Non-pigmented ciliary epithelial cell (primary cell): ENCODE data around the gene ARMH1.

ENCODE experiments used
- DNase-seq: peaks from one replicate; pipeline ENCODE4 v3.0.0-alpha.2; 2010; ENCODE audit warnings: low read depth

The ARMH1 gene

DNA sequence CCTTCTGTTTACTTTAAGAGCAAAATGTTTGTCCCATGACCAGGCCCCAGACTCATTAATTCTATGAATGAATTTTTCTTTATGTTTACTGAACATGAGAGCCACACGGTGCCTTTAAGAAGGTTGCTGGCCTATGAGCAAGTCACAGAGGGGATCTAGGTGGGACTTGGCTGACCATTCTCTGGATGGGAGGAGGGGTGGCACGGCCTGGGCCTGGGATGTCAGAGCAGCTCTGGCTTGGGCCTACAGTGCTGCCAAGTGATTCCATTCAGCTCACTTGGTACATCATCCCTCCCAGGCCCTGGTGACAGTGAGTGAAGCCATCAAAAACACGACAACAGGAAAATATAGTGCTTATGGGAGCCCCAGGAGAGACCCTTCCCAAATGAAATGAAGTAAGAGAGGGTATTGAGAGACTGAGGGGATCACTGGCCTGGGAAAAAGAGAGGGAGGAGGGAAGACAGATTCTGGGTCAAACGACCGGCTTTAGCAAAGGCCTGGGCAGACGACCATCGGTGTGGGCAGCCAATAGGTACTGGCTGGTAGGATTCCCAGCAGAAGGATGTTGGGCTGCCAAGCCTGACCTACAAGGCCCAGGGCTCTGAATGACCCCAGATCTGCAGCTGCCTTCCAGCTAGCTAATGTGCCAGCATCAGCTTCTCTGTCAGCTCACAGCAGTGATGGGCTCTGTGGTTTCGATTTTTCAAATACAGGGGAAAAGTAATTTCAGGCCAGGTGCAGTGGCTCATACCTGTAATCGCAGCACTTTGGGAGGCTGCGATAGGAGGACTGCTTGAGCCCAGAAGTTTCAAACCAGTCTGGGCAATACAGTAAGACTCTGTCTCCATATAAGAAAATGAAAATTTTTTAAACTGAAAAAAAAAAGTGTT lies 3.5 kb upstream of the ARMH1 start:
- DNase-seq: no peak

DNA sequence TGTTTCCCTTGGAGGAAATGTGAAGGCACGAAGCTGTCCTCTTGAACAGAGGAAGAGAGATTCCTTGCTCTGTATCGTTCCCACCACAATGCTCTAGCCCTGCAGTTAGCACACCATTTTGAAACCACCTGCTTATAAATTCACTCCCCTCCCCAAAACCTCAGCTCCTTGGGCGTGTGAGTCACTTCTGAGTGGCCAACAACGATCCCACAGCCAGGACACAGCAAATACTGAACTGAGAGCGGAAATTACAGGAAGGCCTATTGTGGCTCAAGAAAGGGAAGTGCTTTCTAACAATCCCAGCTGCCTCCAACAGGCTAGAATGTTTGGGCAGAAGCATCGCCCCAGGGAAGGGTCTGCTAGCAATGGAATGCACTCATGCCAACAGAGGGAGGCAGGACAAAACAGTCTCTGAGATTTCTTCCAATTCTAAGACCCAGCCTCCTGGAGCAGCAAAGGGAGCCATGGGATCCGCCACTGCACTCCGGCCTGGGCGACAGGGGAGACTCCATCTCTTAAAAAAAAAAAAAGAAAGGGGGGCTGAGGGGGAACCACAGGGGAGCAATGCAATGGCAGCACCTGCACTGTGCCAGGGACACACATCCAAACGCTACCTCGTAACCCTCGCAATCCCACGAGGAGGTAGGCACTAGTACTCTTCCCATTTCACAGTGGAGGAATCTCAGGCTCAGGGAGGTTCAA lies 2.1 kb upstream of the ARMH1 start:
- DNase-seq: no peak

DNA sequence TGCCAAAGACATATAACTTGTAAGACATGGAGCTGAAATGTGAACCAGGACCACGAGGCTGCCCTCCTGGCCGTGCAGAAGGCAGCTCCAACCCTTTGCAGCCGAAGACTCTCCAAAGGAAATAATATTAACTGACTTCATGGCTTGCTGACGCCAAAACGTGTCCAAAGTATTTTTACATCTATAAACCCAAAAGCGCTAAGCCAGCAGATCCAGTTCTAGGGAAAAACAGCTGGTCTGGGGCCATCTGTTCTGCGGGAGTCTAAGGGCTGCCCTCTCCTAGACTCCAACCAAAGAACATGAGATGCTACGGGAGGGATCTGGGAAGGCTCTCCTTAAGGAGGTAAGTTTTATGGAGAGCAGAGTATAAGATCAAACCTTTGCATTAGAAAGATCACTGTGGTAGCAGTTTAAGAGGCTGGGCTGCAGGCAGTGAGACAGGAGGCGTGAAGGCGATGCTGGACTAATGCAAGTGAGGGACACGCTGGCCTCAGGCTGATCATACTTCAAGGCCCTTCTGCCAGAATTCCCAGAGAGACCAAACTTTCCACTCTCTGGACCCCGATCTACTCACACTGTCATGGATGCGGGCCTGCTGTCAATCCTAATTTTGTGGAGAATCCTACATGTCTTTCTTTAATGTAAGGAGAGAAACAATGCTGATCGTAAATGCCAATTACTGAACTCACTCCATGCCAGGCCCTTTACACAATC lies 1.4 kb upstream of the ARMH1 start:
- no peak for DNase-seq

GRCh38 chr1:44673675-44674112 lies 820 bp upstream of the ARMH1 start:
- no peak for DNase-seq

DNA sequence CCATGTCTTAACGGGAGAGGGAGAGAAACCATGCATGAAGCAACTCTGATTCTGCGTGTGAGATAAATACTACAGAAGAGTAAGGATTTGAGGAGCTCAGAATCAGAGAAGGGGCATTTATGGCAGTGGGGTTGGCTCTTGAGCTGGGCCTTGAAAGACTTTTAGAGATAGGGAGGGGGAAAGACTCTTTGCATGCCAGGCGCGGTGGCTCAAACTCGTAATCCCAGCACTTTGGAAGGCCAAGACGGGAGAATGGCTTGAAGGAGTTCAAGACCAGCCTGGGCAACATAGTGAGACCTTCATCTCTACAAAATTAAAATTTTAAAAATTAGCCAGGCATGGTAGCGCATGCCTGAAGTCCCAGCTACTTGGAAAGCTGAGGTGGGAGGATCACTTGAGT lies 672 bp downstream of the ARMH1 start:
- DNase-seq: no peak

DNA sequence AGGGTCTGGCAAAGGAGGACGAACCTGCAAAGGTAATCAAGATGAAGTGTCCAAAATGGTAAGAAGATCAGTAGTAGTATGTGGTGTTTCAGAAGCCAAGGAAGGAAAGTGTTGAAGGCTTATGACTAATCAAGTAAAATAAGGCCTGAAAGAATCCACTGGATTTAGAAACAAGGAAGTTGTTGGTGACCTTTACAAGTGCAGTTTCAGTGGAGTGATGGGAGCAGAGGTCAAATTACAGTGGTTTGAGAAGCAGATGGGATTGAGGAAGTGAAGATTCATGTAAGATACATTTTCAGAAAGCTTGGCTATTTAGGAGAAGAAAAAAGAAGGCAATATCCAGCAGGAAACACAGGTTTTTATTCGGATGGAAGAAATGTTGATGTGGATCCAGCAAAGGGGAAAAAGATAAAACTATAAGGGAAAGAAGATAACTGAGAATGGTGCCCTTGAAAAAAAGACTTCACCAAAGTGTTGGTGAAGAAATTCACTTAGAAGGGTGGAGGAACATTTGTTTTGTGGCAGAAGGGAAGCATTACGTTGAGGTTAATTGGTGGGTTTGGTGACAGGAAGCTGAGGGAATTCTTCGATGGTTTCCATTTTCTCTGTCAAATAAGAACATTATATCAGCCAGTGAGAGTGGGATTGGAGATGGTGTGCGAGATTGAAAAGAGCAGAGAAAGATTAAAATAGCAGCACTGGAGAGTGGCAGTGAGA lies 2.1 kb downstream of the ARMH1 start:
- no peak for DNase-seq

DNA sequence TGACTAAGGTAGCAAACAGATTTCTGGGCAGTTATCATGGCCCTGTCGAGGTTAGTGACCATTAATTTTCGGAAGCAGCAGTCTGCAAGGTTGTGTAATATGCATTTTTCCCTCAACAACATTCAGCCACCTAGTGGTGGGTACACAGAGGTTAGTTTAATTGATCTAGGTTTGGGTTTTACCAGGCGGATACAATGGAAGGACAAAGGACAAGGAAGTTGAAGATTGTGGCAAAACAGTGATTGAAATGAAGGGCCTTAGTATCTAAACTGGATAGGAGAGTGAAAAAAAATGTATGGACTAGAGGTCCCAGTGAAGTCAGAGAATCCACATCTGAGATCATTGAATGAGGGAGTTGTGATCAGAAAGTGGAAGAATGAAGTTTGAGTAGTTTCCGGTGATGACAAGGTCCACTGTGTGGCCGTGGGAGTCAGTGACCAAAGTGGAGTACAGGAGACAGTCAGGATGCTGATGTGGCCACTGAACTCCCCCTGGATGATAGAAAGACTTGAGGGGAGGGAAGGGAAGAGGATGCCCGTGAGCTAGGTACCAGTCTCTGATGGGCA lies 2.8 kb downstream of the ARMH1 start:
- DNase-seq: no peak

DNA sequence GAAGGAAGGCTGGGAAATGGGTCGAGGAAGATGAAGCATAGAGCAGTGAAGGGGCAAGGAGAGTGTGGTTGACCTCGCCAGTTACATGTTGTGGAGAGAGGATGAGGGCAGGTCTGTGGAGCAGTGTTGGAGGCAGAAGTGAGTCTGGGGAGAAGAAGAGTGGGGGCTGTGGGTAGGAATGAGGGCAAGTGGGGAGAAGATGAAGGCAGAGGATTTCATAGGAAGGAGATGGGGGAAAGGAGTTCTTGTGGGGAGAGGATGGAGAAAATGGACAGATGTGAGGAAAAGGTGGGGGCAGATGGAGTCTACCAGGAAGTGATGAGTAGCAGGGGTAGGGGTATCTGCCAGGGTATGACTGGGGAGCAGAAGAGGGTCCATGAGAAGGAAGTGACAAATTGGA lies 3.6 kb downstream of the ARMH1 start:
- DNase-seq: no peak

DNA sequence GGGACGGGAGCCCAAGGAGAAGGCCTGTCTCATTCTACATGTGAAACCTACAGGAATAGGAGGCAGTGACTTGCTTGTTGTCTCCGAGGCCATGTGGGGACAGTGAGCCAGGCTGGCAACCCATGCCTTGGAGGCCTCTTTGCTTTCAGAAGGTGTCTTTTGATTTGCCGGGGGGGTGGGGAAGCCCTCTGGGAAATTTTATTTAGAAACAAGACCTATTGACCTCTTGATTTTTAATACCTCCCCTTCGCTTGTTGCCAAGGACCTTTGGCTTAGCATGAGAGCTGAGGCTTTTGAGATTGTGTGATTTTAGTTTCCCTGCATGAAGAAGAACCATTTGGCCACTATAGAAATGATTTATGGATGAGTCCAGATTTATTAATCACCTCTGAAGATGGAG lies 4.1 kb downstream of the ARMH1 start:
- DNase-seq: no peak

DNA sequence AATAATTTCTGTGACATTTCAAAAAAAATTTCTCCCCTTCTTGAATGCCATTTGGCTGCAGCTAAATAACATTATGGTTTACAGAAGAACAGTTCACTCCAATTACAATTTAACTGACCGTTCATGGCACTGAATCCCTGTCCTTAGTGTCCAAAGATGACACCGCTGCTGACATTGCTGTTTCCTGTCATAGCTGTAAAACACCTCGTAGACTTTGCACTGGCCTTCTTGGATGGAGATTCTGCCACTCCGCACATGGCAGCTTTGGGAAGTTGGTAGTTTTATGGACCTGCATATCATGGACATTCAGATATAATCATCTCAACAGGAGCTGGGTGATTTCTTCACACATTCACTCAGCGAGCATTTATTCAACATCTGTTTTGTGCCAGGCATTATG lies 5.0 kb downstream of the ARMH1 start:
- DNase-seq: no peak

DNA sequence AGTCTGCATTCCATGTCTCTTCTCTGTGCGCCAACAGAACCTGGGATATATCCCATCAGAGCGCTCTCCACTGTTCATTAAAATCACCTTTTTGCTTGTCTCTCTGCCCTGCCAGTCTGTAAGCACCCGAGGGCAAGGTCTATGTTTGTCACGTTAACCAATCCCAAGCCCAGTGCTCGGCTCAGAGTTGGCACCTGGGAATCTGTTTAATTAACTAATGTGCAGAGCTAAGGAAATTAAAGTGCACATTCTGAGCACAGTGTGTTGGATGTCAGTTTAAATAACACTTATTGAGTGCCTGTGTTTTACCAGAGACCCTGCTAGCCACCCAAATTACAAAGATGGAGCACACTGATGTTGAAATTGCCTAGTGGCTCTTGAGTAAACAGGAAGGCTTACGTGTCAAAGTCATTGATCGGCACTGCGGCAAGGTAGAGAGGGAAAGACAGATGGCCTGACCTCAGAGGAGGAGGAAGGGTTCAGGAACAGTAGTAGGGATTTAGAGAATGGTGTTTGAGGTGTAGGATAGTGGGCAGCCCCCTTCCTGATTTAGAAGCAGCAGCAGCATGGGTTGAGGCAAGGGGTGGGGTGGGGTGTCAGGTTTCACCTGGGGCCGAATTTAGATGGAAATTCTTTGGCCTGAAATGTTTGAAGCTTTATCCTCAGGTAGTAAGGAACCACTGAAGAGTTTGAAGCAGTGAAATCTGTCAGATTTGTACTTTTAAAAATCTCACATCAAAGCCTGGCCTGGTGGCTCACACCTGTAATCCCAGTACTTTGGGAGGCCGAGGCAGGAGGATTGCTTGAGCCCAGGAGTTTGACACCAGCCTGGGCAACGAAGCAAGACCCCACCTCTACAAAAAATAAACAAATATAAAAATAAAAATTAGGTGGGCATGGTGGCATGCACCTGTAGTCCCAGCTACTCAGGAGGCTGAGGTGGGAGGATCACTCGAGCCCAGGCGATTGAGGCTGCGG lies 7.7 kb downstream of the ARMH1 start:
- DNase-seq: no peak

- DNase-seq: no peak
These were observed 8.4 kb downstream of the ARMH1 start for GRCh38 chr1:44682883-44683265.

GRCh38 chr1:44684525-44684924 lies 10.0 kb downstream of the ARMH1 start:
- no peak for DNase-seq

DNA sequence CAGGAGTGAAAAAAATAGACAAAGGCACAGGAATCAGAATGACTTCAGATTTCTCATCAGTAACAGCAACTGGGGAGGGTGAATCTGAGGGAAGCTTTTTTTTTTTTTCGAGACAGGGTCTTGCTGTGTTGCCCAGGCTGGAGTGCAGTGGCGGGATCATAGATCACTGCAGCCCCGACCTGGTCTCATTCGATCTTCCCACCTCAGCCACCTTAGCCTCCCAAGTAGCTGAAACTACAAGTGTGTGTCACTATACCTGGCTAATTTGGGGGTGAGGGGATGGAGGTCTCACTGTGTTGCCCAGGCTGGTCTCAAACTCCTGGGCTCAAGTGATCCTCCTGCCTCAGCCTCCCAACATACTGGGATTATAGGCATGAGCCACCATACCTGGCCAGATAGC lies 10.7 kb downstream of the ARMH1 start:
- DNase-seq: no peak

DNA sequence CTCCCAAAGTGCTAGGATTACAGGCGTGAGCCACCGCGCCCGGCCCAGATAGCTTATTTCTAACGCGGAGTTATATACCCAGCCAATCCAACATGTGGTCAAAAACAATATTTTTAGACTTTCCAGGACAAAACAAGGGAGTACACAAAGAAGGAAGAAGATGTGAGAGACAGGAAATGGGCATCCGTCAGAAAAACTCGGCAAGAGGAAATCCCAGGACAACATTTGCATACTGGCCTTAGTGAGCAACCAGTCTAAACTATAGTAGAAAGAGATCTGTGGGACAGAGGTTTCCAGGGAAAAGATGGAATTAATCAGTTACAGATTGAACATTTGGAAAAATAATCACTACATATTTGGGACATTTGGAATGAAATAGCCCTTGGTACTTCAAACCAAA lies 11.4 kb downstream of the ARMH1 start:
- no peak for DNase-seq

GRCh38 chr1:44688760-44689446 lies 14.4 kb downstream of the ARMH1 start:
- DNase-seq: no peak

GRCh38 chr1:44689447-44689765 lies 14.9 kb downstream of the ARMH1 start:
- no peak for DNase-seq

DNA sequence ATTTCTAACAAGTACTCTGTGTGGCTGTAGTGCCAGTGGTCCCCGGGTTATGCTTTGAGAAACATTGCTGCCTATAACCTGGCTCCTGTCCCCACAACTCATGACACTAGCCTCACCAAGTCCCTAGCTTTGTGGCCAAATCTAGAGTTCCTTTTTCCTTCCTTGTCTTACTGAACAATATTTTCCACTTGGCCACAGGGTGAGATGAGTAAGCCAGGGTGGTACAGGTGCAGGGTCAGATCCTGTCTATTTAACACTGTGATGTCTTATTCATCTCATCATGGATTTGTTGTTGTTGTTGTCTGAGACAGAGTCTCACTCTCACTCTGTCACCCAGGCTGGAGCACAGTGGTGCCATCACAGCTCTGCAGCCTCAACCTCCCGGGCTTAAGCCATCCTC lies 18.6 kb downstream of the ARMH1 start:
- no peak for DNase-seq

- no peak for DNase-seq
These were observed 19.4 kb downstream of the ARMH1 start for GRCh38 chr1:44693900-44694299.

DNA sequence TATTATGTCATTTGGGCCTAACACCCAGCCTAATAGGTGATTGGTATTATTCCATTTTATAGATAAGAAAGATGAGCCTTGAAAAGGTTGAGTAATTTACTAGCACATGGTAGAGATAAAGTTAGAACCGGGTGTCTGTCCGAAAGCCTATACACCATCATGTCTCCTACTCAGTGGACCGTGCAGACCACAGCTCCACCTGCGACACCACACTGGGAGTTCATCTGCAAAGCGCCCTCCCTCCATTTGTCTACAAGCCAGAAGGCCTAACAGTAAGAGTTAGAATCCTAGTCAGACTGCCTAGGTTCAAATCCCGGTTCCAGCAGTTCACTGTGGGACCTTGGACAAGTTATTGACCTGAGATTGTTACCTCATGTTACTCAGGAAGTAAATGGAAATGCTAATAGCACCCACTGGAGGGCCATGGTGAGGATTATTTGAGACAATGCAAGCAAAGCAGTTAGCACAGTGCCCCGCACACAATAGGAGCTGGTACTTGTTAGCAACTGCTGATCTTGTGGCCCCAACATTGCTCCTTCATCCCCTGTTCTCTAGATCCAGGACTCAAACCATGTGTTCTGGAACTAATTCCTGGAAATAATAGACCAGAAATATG lies 20.5 kb downstream of the ARMH1 start:
- no peak for DNase-seq
